HUES48 (cell line): Measurements from ENCODE around the gene MID2.
A peak's percentile ranks its signal among the peaks of the same experiment; 100 is the strongest.
"Not testable (repeated sequence)": the region's sequence is repeated elsewhere in the genome, so short reads cannot be mapped to it uniquely, and the experiment has no call there.

Experiments used
- H3K27ac ChIP-seq: one replicate; pipeline ENCODE4 v1.7.0; 2013; ENCODE audit warnings: low read depth, low read length, inconsistent platforms
- H3K27me3 ChIP-seq: 2 replicates; pipeline ENCODE4 v1.6.1; 2013; ENCODE audit warnings: mild to moderate bottlenecking, low read length; ENCODE audit not compliant: control insufficient read depth, insufficient read depth
- H3K36me3 ChIP-seq: 2 replicates; pipeline ENCODE4 v1.6.1; 2013; ENCODE audit warnings: low read length; ENCODE audit not compliant: control insufficient read depth, insufficient read depth
- H3K4me1 ChIP-seq: 2 replicates; pipeline ENCODE4 v1.6.1; 2013; ENCODE audit warnings: mild to moderate bottlenecking, low read length; ENCODE audit not compliant: control insufficient read depth, insufficient read depth
- H3K4me3 ChIP-seq: 2 replicates; pipeline ENCODE4 v1.5.1; 2013; ENCODE audit warnings: mild to moderate bottlenecking, low read depth, low read length
- H3K9ac ChIP-seq: 2 replicates; pipeline ENCODE4 v1.6.1; 2013; ENCODE audit warnings: mild to moderate bottlenecking, low read depth, low read length, moderate library complexity
- H3K9me3 ChIP-seq: 2 replicates; pipeline ENCODE4 v1.6.1; 2013; ENCODE audit warnings: low read length; ENCODE audit not compliant: control insufficient read depth, insufficient read depth

The MID2 gene

DNA sequence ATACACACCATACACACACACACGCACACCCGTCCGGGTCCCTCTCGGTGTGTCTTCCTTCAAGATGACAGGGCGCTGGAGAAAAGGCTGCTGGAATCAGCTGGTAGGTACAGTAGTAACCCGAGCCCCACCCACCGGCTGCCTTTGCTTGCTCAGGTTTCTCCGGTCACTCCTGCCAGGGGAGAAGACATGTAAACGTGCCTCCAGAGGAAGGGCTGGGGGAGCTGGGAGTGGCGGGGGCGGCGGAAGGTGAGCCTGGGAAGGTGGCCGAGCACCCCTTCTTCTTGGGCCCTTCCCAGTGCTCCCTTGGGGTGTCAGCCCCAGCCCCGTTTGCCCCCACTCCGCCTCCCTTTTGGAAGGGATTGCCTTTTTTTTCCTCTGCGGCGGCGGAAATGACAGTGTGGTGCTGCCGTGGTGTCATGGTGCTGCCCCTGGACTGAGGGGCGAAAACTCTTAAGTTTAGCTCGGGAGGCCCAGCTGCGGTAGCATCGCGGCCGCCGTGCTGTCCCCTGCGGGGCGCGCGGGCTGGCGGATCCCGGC, at the start of gene MID2:
TSS of gene MID2 (plus strand) at position 169 of the 540 bp plus-strand sequence. CDS start 561 bp downstream, outside the sequence.
- Histone ChIP-seq H3K27ac (no peak within 1 kb of the TSS), H3K4me1 (0 out of 2 replicates have a peak, but pooled peaks cover 4% of the 10 kb centered on the region), H3K36me3 (no peaks in the 10 kb centered on the region), H3K27me3 (peaks cover 47% of the 10 kb centered on the region), H3K4me3 (peak within 1 kb of the TSS; percentile 52), H3K9ac (no peak within 1 kb of the TSS; the same call in 1 of the 2 replicates), H3K9me3 (no peaks in the 10 kb centered on the region)

DNA sequence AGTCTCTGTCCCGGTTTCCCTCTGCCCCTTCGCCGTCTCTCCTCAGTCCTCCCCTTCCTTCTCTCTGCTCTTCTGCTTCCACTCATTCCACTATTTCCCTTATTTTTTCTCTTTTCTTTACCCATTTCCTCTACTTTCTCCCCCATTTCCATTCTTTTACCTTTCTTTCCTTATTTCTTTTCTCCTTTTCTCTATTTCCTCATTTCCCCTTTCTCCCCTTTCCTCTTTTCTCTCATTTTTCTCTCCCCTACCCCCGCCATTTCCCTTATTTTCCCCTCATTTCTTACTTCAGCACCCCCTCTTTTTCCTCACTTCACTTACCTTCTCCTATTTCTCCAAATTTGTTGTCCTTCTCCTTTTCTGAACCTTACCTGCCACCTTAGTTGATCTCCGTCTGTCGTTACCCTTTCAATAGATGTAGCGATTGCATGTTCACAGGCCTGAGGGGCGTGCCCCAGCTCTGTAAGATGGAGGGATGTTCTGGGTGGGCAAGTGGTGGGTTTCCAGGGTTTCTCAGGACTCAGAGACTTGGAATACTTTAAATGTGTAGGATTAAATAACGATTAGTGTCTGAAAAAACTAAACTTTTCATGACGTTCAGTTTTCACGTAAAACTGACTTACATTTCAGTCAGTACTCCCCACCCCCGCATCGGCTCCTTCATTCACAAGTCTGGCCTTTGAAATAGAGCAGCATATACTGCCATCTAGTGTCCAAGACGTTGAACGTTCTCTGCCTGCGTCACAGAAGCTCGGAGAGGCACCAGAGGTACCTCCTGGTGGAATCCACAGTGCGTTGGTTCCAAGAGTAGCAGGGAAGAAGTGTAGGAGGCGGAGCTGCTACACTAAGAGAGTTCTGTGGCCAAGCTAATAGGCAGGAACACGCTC, 48.8 kb upstream of the MID2 start:
- H3K36me3 ChIP-seq, result no peaks in the 10 kb centered on the region
- H3K4me3 ChIP-seq, result peak overlapping the region; percentile 71
- H3K9me3 ChIP-seq, result no peaks in the 10 kb centered on the region
- H3K27me3 ChIP-seq, result peaks cover 52% of the 10 kb centered on the region
- no peak overlapping the region for H3K27ac ChIP-seq
- peaks cover 43% of the 10 kb centered on the region for H3K4me1 ChIP-seq
- no peak overlapping the region for H3K9ac ChIP-seq

GRCh38 chrX:107777536-107777832, 48.2 kb upstream of the MID2 start, which contains the start of gene NCBP2L:
Gene NCBP2L (plus strand): TSS chrX:107777733. CDS start chrX:107794221, 16,488 bp downstream.
- H3K36me3 ChIP-seq, result no peaks in the 10 kb centered on the region

DNA sequence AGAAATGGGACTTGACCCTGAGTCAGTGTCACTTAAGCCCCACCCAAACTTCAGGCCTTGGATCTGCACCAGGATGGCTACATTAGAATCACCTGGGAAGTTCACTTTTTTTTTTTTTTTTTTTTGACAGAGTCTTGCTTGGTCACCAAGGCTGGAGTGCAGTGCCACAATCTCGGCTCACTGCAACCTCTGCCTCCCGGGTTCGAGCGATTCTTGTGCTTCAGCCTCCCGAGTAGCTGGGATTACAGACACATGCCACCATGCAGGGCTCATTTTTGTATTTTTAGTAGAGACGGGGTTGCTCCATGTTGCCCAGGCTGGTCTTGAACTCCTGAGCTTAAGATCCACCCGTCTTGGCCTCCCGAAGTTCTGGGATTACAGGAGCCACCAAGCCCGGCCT, 45.1 kb upstream of the MID2 start:
- no peak overlapping the region for H3K9ac ChIP-seq
- H3K4me3 ChIP-seq, result no peak overlapping the region
- no peaks in the 10 kb centered on the region for H3K9me3 ChIP-seq
- no peak overlapping the region for H3K27ac ChIP-seq
- H3K36me3 ChIP-seq, result no peaks in the 10 kb centered on the region
- H3K27me3 ChIP-seq, result peaks cover 19% of the 10 kb centered on the region
- peaks cover 13% of the 10 kb centered on the region for H3K4me1 ChIP-seq

More at GRCh38 chrX:107777536-107777832, 48.2 kb upstream of the MID2 start, which contains the start of gene NCBP2L:
- Histone ChIP-seq H3K27ac (no peak within 1 kb of the TSS), H3K4me3 (peak within 1 kb of the TSS; percentile 71), H3K4me1 (peaks cover 39% of the 10 kb centered on the region), H3K27me3 (peaks cover 46% of the 10 kb centered on the region), H3K9ac (no peak within 1 kb of the TSS), H3K9me3 (no peaks in the 10 kb centered on the region)

- Histone ChIP-seq H3K36me3 (no peaks in the 10 kb centered on the region), H3K27me3 (peaks cover 6% of the 10 kb centered on the region), H3K9me3 (no peaks in the 10 kb centered on the region), H3K9ac (no peak overlapping the region), H3K27ac (no peak overlapping the region), H3K4me1 (no peaks in the 10 kb centered on the region), H3K4me3 (no peak overlapping the region)
Observed at GRCh38 chrX:107787827-107788226, 37.8 kb upstream of the MID2 start.

- H3K27ac ChIP-seq, result no peak overlapping the region
- no peak overlapping the region for H3K9ac ChIP-seq
Observed at GRCh38 chrX:107804427-107804826, 21.2 kb upstream of the MID2 start.

GRCh38 chrX:107805179-107805578, 20.5 kb upstream of the MID2 start:
- Histone ChIP-seq H3K9ac (no peak overlapping the region), H3K4me1 (no peaks in the 10 kb centered on the region), H3K27ac (no peak overlapping the region), H3K27me3 (peaks cover 9% of the 10 kb centered on the region; the same call in 1 of the 2 replicates), H3K4me3 (no peak overlapping the region), H3K36me3 (no peaks in the 10 kb centered on the region), H3K9me3 (no peaks in the 10 kb centered on the region)

More at GRCh38 chrX:107804427-107804826, 21.2 kb upstream of the MID2 start:
- peaks cover 11% of the 10 kb centered on the region; the same call in 1 of the 2 replicates for H3K27me3 ChIP-seq
- no peaks in the 10 kb centered on the region for H3K4me1 ChIP-seq
- no peaks in the 10 kb centered on the region for H3K9me3 ChIP-seq
- no peaks in the 10 kb centered on the region for H3K36me3 ChIP-seq
- no peak overlapping the region for H3K4me3 ChIP-seq

DNA sequence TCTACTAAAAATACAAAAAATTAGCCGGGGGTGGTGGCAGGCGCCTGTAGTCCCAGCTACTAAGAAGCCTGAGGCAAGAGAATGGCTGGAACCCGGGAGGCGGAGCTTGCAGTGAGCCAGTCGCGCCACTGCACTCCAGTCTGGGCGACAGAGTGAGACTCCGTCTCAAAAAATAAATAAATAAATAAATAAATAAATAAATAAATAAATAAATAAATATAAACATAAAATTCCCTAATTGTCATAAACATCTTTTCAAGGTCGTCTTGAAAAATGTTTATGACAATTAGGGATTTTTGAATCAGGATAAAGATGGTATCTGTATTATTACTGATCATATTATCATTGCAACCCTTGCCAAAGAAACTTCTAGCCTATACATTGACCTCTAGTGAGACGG, 15.6 kb upstream of the MID2 start:
- not testable (repeated sequence) for H3K9me3 ChIP-seq, H3K27me3 ChIP-seq, H3K36me3 ChIP-seq, H3K4me3 ChIP-seq, H3K9ac ChIP-seq, H3K4me1 ChIP-seq, H3K27ac ChIP-seq

DNA sequence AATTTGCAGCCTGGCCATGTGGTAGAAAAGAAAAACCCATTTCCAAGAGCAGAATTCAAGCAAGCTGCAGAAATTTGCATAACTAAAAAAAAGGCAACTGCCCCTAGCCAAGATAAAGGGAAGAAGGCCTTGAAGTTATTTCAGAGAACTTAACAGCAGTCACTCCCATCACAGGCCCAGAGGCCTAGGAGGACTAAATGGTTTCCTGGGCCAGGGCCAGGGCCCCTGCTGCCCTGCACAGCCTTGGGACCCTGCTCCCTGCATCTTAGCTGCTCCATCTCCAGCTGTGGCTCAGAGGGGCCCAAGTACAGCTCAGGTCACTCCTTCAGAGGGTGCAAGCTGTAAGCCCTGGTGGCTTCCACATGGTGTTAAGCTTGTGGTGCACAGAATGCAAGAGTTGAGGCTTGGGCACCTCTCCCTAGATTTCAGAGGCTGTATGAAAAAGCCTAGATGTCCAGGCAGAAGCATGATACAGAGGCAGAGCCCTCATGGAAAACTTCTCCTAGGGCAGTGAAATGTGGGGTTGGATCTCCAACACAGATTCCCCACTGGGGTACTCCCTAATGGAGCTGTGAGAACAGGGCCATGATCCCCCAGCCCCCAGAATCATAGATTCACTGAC, 6.7 kb upstream of the MID2 start:
- Histone ChIP-seq H3K9me3 (peaks cover 30% of the 10 kb centered on the region), H3K27me3 (peaks cover 3% of the 10 kb centered on the region; the same call in 1 of the 2 replicates), H3K36me3 (no peaks in the 10 kb centered on the region), H3K4me1 (no peaks in the 10 kb centered on the region), H3K27ac (no peak overlapping the region), H3K4me3 (no peak overlapping the region), H3K9ac (no peak overlapping the region)

DNA sequence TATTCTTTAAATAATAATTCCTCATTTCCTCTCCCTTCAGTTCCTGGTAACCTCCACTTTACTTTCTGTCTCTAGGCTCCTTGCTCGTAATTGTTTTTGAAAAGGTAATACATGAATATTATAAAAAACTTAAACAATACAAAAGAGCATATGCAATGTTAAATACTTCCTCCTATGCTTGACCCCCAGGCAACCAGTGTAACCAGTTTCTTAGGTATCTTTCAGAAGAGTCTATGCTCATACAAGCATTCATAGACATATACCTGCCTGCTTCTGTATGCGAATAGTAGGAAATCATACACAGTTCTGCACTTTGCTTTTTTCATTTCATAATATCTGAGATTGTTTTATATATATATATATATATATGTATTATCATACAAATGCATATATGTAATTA, 2.6 kb upstream of the MID2 start:
- H3K9ac ChIP-seq, result no peak overlapping the region
- peaks cover 21% of the 10 kb centered on the region for H3K9me3 ChIP-seq
- no peaks in the 10 kb centered on the region for H3K36me3 ChIP-seq
- H3K4me1 ChIP-seq, result 0 out of 2 replicates have a peak, but pooled peaks cover 4% of the 10 kb centered on the region
- H3K27me3 ChIP-seq, result peaks cover 39% of the 10 kb centered on the region
- H3K27ac ChIP-seq, result no peak overlapping the region
- H3K4me3 ChIP-seq, result no peak overlapping the region

DNA sequence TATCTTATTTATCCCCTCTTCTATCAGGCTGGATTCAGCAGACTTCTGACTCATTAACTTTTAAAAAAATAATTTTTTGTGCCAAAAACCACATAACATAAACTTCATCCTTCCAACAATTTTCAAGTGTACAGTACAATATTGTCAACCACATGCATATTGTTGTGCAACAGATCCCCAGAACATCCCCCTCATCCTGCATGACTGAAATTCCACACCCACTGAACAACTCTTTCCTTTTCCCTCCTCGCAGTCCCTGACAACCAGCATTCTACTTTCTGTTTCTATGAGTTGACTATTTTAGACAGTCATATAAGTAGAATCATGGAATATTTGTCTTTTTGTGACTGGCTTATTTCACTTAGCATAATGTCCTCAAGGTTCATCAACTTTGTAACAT, 2.2 kb upstream of the MID2 start:
- Histone ChIP-seq H3K27ac (no peak overlapping the region), H3K4me3 (no peak overlapping the region), H3K27me3 (peaks cover 43% of the 10 kb centered on the region)

More for the DNA sequence above, 2.2 kb upstream of the MID2 start:
- Histone ChIP-seq H3K9me3 (peaks cover 18% of the 10 kb centered on the region), H3K9ac (no peak overlapping the region), H3K36me3 (no peaks in the 10 kb centered on the region), H3K4me1 (0 out of 2 replicates have a peak, but pooled peaks cover 4% of the 10 kb centered on the region)
